ENCODE results near the gene P3H2.

P3H2 gene

GRCh38 chr3:189983612-189984011 is 137.1 kb downstream of the P3H2 start:
- no peak for DNase-seq
- H4K20me1 ChIP-seq (ENCODE audit: insufficient read depth, low read length): no peaks in the 10 kb centered on the region
- H3K36me3 ChIP-seq (ENCODE audit: insufficient read depth, low read length): no peaks in the 10 kb centered on the region
- H3K9ac ChIP-seq (ENCODE audit: low read depth, low read length): no peak overlapping the region
- H2AFZ ChIP-seq (ENCODE audit: low read depth, low read length): no peak overlapping the region
- no peak overlapping the region for H3K27ac ChIP-seq (ENCODE audit: low read length)
- H3K27me3 ChIP-seq (ENCODE audit: insufficient read depth, low read length, poor library complexity): no peaks in the 10 kb centered on the region
- TF ChIP-seq CTCF (IDR thresholded peaks at IDR 0.05; ENCODE audit: borderline replicate concordance, extremely low read depth, low read length, poor library complexity, severe bottlenecking) (no peak), EZH2 (IDR thresholded peaks at IDR 0.05; ENCODE audit: borderline replicate concordance, low read depth, low read length, severe bottlenecking) (no peak)
- H3K4me3 ChIP-seq (ENCODE audit: low read depth in 1 of 2, low read length in 2 of 2): no peak overlapping the region
- H3K4me1 ChIP-seq (ENCODE audit: insufficient read depth, low read length): no peaks in the 10 kb centered on the region
- H3K79me2 ChIP-seq (ENCODE audit: insufficient read depth, low read length): no peaks in the 10 kb centered on the region
- no peak for ATAC-seq (ENCODE audit: insufficient read depth, low read depth)
- no peaks in the 10 kb centered on the region for H3K9me3 ChIP-seq (ENCODE audit: insufficient read depth, low read length, severe bottlenecking)
- no peak overlapping the region for H3K4me2 ChIP-seq (ENCODE audit: insufficient read depth, low read length)

GRCh38 chr3:189982321-189982945 is 138.3 kb downstream of the P3H2 start:
- Histone ChIP-seq H3K79me2 (ENCODE audit: insufficient read depth, low read length) (no peaks in the 10 kb centered on the region), H3K9me3 (ENCODE audit: insufficient read depth, low read length, severe bottlenecking) (no peaks in the 10 kb centered on the region), H3K27ac (ENCODE audit: low read length) (no peak overlapping the region), H3K27me3 (ENCODE audit: insufficient read depth, low read length, poor library complexity) (peaks cover 3% of the 10 kb centered on the region), H3K4me2 (ENCODE audit: insufficient read depth, low read length) (no peak overlapping the region), H3K36me3 (ENCODE audit: insufficient read depth, low read length) (no peaks in the 10 kb centered on the region), H3K4me1 (ENCODE audit: insufficient read depth, low read length) (no peaks in the 10 kb centered on the region), H2AFZ (ENCODE audit: low read depth, low read length) (no peak overlapping the region), H3K9ac (ENCODE audit: low read depth, low read length) (no peak overlapping the region), H3K4me3 (ENCODE audit: low read depth in 1 of 2, low read length in 2 of 2) (no peak overlapping the region), H4K20me1 (ENCODE audit: insufficient read depth, low read length) (no peaks in the 10 kb centered on the region)
- ATAC-seq (ENCODE audit: insufficient read depth, low read depth): no peak
- TF ChIP-seq CTCF (IDR thresholded peaks at IDR 0.05; ENCODE audit: borderline replicate concordance, extremely low read depth, low read length, poor library complexity, severe bottlenecking) (no peak), EZH2 (IDR thresholded peaks at IDR 0.05; ENCODE audit: borderline replicate concordance, low read depth, low read length, severe bottlenecking) (no peak)
- DNase-seq: no peak

GRCh38 chr3:189981668-189982067 is 139.0 kb downstream of the P3H2 start:
- H3K9me3 ChIP-seq (ENCODE audit: insufficient read depth, low read length, severe bottlenecking): no peaks in the 10 kb centered on the region
- H3K4me2 ChIP-seq (ENCODE audit: insufficient read depth, low read length): no peak overlapping the region
- no peaks in the 10 kb centered on the region for H3K4me1 ChIP-seq (ENCODE audit: insufficient read depth, low read length)
- DNase-seq: no peak
- no peak for ATAC-seq (ENCODE audit: insufficient read depth, low read depth)
- H3K27ac ChIP-seq (ENCODE audit: low read length): no peak overlapping the region
- no peaks in the 10 kb centered on the region for H3K36me3 ChIP-seq (ENCODE audit: insufficient read depth, low read length)
- peaks cover 7% of the 10 kb centered on the region for H3K27me3 ChIP-seq (ENCODE audit: insufficient read depth, low read length, poor library complexity)
- H3K9ac ChIP-seq (ENCODE audit: low read depth, low read length): no peak overlapping the region
- H3K4me3 ChIP-seq (ENCODE audit: low read depth in 1 of 2, low read length in 2 of 2): no peak overlapping the region
- H3K79me2 ChIP-seq (ENCODE audit: insufficient read depth, low read length): no peaks in the 10 kb centered on the region
- H2AFZ ChIP-seq (ENCODE audit: low read depth, low read length): no peak overlapping the region
- H4K20me1 ChIP-seq (ENCODE audit: insufficient read depth, low read length): no peaks in the 10 kb centered on the region
- no peak for TF ChIP-seq CTCF (IDR thresholded peaks at IDR 0.05; ENCODE audit: borderline replicate concordance, extremely low read depth, low read length, poor library complexity, severe bottlenecking)
- TF ChIP-seq EZH2 (IDR thresholded peaks at IDR 0.05; ENCODE audit: borderline replicate concordance, low read depth, low read length, severe bottlenecking): no peak
